ENCODE measurements around the gene SAXO2.
"Not testable (repeated sequence)": the region's sequence is repeated elsewhere in the genome, so short reads cannot be mapped to it uniquely, and the experiment has no call there.

DNA sequence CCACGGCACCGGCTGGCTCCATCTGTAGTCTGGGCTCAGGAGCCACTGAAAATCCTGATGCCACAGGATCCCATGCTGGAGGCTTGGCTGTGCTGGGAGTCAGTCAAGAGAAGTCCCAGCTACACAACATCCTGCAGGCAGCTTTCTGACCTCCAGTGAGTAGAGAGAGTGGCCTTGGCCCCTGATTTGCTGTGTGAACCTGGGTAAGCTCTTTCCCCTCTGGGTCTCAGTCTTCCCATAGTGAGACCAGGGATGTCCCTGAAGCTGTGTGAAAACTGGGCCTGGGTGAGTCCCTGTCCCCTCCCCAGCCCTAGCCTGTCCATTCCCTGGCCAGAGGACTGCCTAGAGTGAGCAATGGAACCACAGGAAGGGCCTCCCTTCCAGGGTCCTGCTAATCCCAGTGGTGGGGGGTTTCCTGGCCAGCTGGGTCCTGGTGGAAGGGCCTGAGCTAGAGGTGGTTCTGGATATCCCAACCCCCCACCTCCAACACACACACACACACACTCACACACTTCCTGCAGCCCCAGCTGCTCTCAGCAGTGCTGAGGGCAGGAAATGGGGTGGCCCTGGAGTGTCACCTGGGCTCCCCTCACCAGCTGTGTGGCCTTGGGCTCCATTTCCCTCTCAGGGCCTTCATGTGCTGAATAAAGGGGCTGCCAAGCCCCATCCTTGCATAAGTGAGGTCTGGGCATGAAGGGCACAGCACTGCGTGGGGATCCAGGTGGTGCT is 69.1 kb downstream of the SAXO2 start:
- not testable (repeated sequence) for TF ChIP-seq EZH2 (IDR thresholded peaks at IDR 0.05; ENCODE audit: low read length, missing control alignments); CTCF (conservative IDR thresholded peaks at IDR 0.05 in 1 of 2, IDR thresholded peaks at IDR 0.05 in 1 of 2; ENCODE audit: low read depth in 1 of 2, low read length in 2 of 2)

Data from fibroblast of lung (primary cell).